SK-N-SH treated with all-trans-retinoic acid at 6 μM for 48 hours (cell line): ENCODE measurements around the gene SEMA4A.

Source experiments
- ATAC-seq: fragments of 200-7000 bp; cut with Tn5 transposase; 3 replicates; pipeline ENCODE4 v1.9.1; 2020; ENCODE audit warnings: mild to moderate bottlenecking, moderate library complexity
- ARNTL ChIP-seq: fragments of 450-650 bp; formaldehyde crosslinking; IDR thresholded peaks from 2 replicates; pipeline ENCODE4 v1.5.0; 2020; ENCODE audit warnings: low read depth, mild to moderate bottlenecking, moderate library complexity, borderline replicate concordance
- BACH2 ChIP-seq: fragments of 250-450 bp; sonication (Bioruptor Pico); IDR thresholded peaks from 2 replicates; pipeline ENCODE4 v1.9.0; 2021; ENCODE audit warnings: mild to moderate bottlenecking, borderline replicate concordance
- CREB5 ChIP-seq: fragments of 250-450 bp; sonication (Bioruptor Pico); IDR thresholded peaks from 2 replicates; pipeline ENCODE4 v1.5.1; 2020; ENCODE audit warnings: low read depth, mild to moderate bottlenecking, moderate library complexity
- ESRRG ChIP-seq: fragments of 250-450 bp; sonication (Bioruptor Pico); IDR thresholded peaks from 2 replicates; pipeline ENCODE4 v1.6.1; 2021; ENCODE audit warnings: mild to moderate bottlenecking
- GLIS3 ChIP-seq: fragments of 250-450 bp; sonication (Bioruptor Pico); IDR thresholded peaks from 2 replicates; pipeline ENCODE4 v1.5.0; 2020; ENCODE audit warnings: mild to moderate bottlenecking, moderate library complexity
- ISL1 ChIP-seq: fragments of 250-450 bp; sonication (Bioruptor Pico); IDR thresholded peaks from 2 replicates; pipeline ENCODE4 v2.1.2; 2022; ENCODE audit warnings: mild to moderate bottlenecking, moderate library complexity
- OSR1 ChIP-seq: fragments of 250-450 bp; sonication (Bioruptor Pico); IDR thresholded peaks from 2 replicates; pipeline ENCODE4 v1.8.0; 2022; ENCODE audit warnings: moderate library complexity, mild to moderate bottlenecking, inconsistent platforms
- PATZ1 ChIP-seq: fragments of 250-450 bp; sonication (Bioruptor Pico); IDR thresholded peaks from 2 replicates; pipeline ENCODE4 v1.8.0; 2020; ENCODE audit warnings: mild to moderate bottlenecking, moderate library complexity, borderline replicate concordance
- POU6F1 ChIP-seq: fragments of 250-450 bp; sonication (Bioruptor Pico); IDR thresholded peaks from 2 replicates; pipeline ENCODE4 v1.8.0; 2021; ENCODE audit warnings: low read depth, mild to moderate bottlenecking, moderate library complexity, borderline replicate concordance
- PPARA ChIP-seq: fragments of 250-450 bp; sonication (Bioruptor Pico); IDR thresholded peaks from 2 replicates; pipeline ENCODE4 v1.5.0; 2020; ENCODE audit warnings: mild to moderate bottlenecking, borderline replicate concordance
- RARB ChIP-seq: fragments of 250-450 bp; sonication (Bioruptor Pico); IDR thresholded peaks from 2 replicates; pipeline ENCODE4 v1.8.0; 2021; ENCODE audit warnings: mild to moderate bottlenecking, moderate library complexity
- SNAI2 ChIP-seq: fragments of 250-450 bp; sonication (Bioruptor Pico); IDR thresholded peaks from 2 replicates; pipeline ENCODE4 v1.5.0; 2020; ENCODE audit warnings: mild to moderate bottlenecking, moderate library complexity
- TCF4 ChIP-seq: fragments of 250-450 bp; sonication (Bioruptor Pico); IDR thresholded peaks from 2 replicates; pipeline ENCODE4 v1.8.0; 2021; ENCODE audit warnings: mild to moderate bottlenecking, moderate library complexity, borderline replicate concordance
- TOX ChIP-seq: fragments of 250-450 bp; sonication (Bioruptor Pico); IDR thresholded peaks from 2 replicates; pipeline ENCODE4 v1.8.0; 2021; ENCODE audit warnings: mild to moderate bottlenecking, moderate library complexity, borderline replicate concordance
- TSHZ2 ChIP-seq: fragments of 250-450 bp; sonication (Bioruptor Pico); IDR thresholded peaks from 2 replicates; pipeline ENCODE4 v1.5.0; 2020; ENCODE audit warnings: mild to moderate bottlenecking, moderate library complexity
- ZC3H10 ChIP-seq: fragments of 250-450 bp; sonication (Bioruptor Pico); IDR thresholded peaks from 2 replicates; pipeline ENCODE4 v1.5.1; 2021; ENCODE audit warnings: mild to moderate bottlenecking, moderate library complexity
- ZFP3 ChIP-seq: fragments of 250-450 bp; sonication (Bioruptor Pico); IDR thresholded peaks from 2 replicates; pipeline ENCODE4 v1.5.0; 2020; ENCODE audit warnings: mild to moderate bottlenecking, moderate library complexity
- ZFP30 ChIP-seq: fragments of 450-650 bp; formaldehyde crosslinking; IDR thresholded peaks from 2 replicates; pipeline ENCODE4 v1.5.0; 2022; ENCODE audit warnings: mild to moderate bottlenecking, moderate library complexity
- ZNF565 ChIP-seq: fragments of 450-650 bp; formaldehyde crosslinking; conservative IDR thresholded peaks from 2 replicates; pipeline ENCODE4 v1.5.0; 2020; ENCODE audit warnings: low read depth, mild to moderate bottlenecking, moderate library complexity
- ZNF70 ChIP-seq: fragments of 450-650 bp; formaldehyde crosslinking; IDR thresholded peaks from 2 replicates; pipeline ENCODE4 v1.5.0; 2020; ENCODE audit warnings: mild to moderate bottlenecking, moderate library complexity
- ZNF8 ChIP-seq: fragments of 450-650 bp; formaldehyde crosslinking; IDR thresholded peaks from 2 replicates; pipeline ENCODE4 v1.5.0; 2020; ENCODE audit warnings: mild to moderate bottlenecking, moderate library complexity

The SEMA4A gene

GRCh38 chr1:156135930-156136871 is 17.2 kb upstream of the SEMA4A start:
- no peak for TF ChIP-seq SNAI2 (CRISPR knock-in tag)
- no peak for TF ChIP-seq ESRRG (CRISPR knock-in tag)
- TF ChIP-seq ZFP30 (CRISPR knock-in tag): no peak
- no peak for TF ChIP-seq TSHZ2 (CRISPR knock-in tag)
- no peak for TF ChIP-seq ZFP3 (CRISPR knock-in tag)
- TF ChIP-seq BACH2 (CRISPR knock-in tag): no peak
- no peak for TF ChIP-seq GLIS3
- no peak for TF ChIP-seq TOX (CRISPR knock-in tag)
- no peak for TF ChIP-seq CREB5 (CRISPR knock-in tag)
- TF ChIP-seq ZNF70 (CRISPR knock-in tag): no peak
- TF ChIP-seq ARNTL (CRISPR knock-in tag): no peak
- TF ChIP-seq ZNF565 (CRISPR knock-in tag): no peak
- TF ChIP-seq ZC3H10 (CRISPR knock-in tag): no peak
- TF ChIP-seq, all 23 proteins: peak for 0
- peak; percentile 0; the same call in 2 of the 3 replicates for ATAC-seq

GRCh38 chr1:156136970-156137483 is 16.4 kb upstream of the SEMA4A start:
- no peak for ATAC-seq
- TF ChIP-seq TCF4 (CRISPR knock-in tag) (no peak), PPARA (CRISPR knock-in tag) (no peak)

- no peak; the same call in 2 of the 3 replicates for ATAC-seq
- no peak for TF ChIP-seq ZNF565 (CRISPR knock-in tag)
- no peak for TF ChIP-seq BACH2 (CRISPR knock-in tag)
- TF ChIP-seq CREB5 (CRISPR knock-in tag): no peak
- no peak for TF ChIP-seq ESRRG (CRISPR knock-in tag)
- TF ChIP-seq TCF4 (CRISPR knock-in tag): no peak
- TF ChIP-seq ZNF8 (CRISPR knock-in tag): no peak
- no peak for TF ChIP-seq SNAI2 (CRISPR knock-in tag)
- no peak for TF ChIP-seq TSHZ2 (CRISPR knock-in tag)
- no peak for TF ChIP-seq ZNF70 (CRISPR knock-in tag)
- no peak for TF ChIP-seq PATZ1
- no peak for TF ChIP-seq ZFP3 (CRISPR knock-in tag)
- no peak for TF ChIP-seq ISL1 (CRISPR knock-in tag)
- no peak for TF ChIP-seq PPARA (CRISPR knock-in tag)
- no peak for TF ChIP-seq ZFP30 (CRISPR knock-in tag)
- TF ChIP-seq POU6F1 (CRISPR knock-in tag): no peak
- no peak for TF ChIP-seq OSR1 (CRISPR knock-in tag)
- TF ChIP-seq RARB (CRISPR knock-in tag): no peak
- no peak for TF ChIP-seq ARNTL (CRISPR knock-in tag)
- TF ChIP-seq TOX (CRISPR knock-in tag): no peak
These were observed 14.9 kb upstream of the SEMA4A start for GRCh38 chr1:156138458-156138867.
